ENCODE results near the gene VRK3. TPM values are rescaled to one million over a fixed set of nuclear protein-coding genes. Genes with fewer than 3 reads are reported as not detected.
"Not testable (repeated sequence)": the region's sequence is repeated elsewhere in the genome, so short reads cannot be mapped to it uniquely, and the experiment has no call there.

VRK3 gene
- polyA plus RNA-seq, 1 donor, result 48.2 TPM

GRCh38 chr19:49957262-49957915 is 67.8 kb downstream of the VRK3 start:
- DNase-seq, result no peak

GRCh38 chr19:49956115-49956495 is 69.1 kb downstream of the VRK3 start:
- no peak for DNase-seq

- no peak for DNase-seq
These were observed 70.2 kb downstream of the VRK3 start for GRCh38 chr19:49954933-49955332.

GRCh38 chr19:49954092-49954829 is 70.9 kb downstream of the VRK3 start:
- peak; percentile 55 for DNase-seq

- DNase-seq, result no peak
These were observed 71.8 kb downstream of the VRK3 start for GRCh38 chr19:49953416-49953815.

GRCh38 chr19:49952906-49953305 is 72.3 kb downstream of the VRK3 start:
- DNase-seq, result no peak

GRCh38 chr19:49952479-49952836 is 72.7 kb downstream of the VRK3 start:
- no peak for DNase-seq

GRCh38 chr19:49951806-49952478 is 73.2 kb downstream of the VRK3 start:
- DNase-seq, result no peak

GRCh38 chr19:49950956-49951526 is 74.1 kb downstream of the VRK3 start:
- no peak for DNase-seq

GRCh38 chr19:49950590-49950948 is 74.6 kb downstream of the VRK3 start:
- DNase-seq, result no peak

- DNase-seq, result peak; percentile 46
These were observed 75.2 kb downstream of the VRK3 start for GRCh38 chr19:49949742-49950589.

- DNase-seq, result no peak
These were observed 78.8 kb downstream of the VRK3 start for GRCh38 chr19:49946415-49946814.

GRCh38 chr19:49944567-49944966 is 80.6 kb downstream of the VRK3 start:
- not testable (repeated sequence) for DNase-seq

- DNase-seq, result no peak
These were observed 84.7 kb downstream of the VRK3 start for GRCh38 chr19:49940482-49940791.

- DNase-seq, result no peak
These were observed 85.3 kb downstream of the VRK3 start for GRCh38 chr19:49939721-49940481.

GRCh38 chr19:49938662-49939061 is 86.5 kb downstream of the VRK3 start:
- DNase-seq, result no peak

- DNase-seq, result peak; percentile 76
These were observed 87.3 kb downstream of the VRK3 start for GRCh38 chr19:49937750-49938381.

- DNase-seq, result no peak
These were observed 88.6 kb downstream of the VRK3 start for GRCh38 chr19:49936549-49936948.

GRCh38 chr19:49933643-49934042 is 91.5 kb downstream of the VRK3 start:
- DNase-seq, result no peak

GRCh38 chr19:49932731-49933131 is 92.4 kb downstream of the VRK3 start:
- no peak for DNase-seq

GRCh38 chr19:49932041-49932451 is 93.1 kb downstream of the VRK3 start:
- no peak for DNase-seq

Data from left kidney (tissue), 2 donors.